ENCODE data around the gene ABCG5. TPM values are rescaled to one million over a fixed set of nuclear protein-coding genes. Genes with fewer than 3 reads are reported as not detected.

The ABCG5 gene
- total RNA-seq, 1 donor from 2014 or later = not detected

DNA sequence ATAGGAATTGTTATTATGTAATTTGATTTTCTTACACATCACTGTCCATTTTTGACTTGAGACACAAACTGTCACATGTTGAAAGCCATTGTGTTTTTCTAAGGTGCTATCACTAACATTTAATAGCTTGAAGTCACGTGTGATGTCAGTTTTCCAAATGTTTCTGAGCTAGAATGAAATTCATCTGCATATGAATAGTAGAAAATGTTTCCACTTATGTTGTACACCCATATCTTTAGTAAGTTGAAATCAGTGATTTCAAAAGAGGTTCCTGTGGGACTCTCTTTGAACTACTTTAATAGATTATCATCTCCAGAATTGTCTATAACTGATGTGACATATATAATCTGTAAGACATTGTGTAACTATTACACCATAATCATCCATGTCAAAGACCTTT is 27.8 kb downstream of the ABCG5 start:
- intact Hi-C loops (cut with micrococcal nuclease) = no loop called here

DNA sequence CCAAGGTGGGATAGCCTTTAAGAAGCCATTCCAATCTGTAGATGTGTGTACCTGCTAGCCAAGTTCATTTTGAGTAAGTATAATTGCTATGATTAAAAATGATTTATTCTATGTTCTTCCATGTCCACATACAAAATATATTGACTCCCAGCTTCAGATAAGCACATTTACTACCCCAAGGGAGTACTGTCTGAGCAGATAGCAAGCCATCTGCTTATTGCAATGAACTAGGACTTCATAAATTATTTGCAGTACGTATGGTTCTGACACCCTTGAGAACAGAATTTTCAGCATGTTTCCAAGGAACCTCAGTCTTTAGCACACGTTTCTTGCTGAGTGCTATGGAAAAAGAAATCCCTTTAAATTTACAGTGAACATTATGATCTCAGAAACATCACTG is 28.2 kb downstream of the ABCG5 start:
- intact Hi-C loops (cut with micrococcal nuclease) = no loop called here

DNA sequence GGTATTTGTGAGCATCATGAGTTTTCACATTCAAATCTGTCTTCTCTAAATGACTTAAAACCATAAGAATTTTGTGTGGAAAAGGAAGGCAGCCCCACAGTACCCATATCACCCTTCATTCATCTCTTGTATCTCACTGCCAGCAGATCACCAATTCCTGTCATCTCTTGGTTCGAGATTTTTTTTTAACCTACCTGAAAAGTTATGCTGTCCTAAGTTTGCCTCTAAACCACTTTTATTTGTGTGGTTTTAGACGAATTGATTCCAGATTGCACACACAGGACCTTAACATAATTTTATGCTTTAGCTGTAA is 32.0 kb downstream of the ABCG5 start:
- intact Hi-C loops (cut with micrococcal nuclease) = no loop called here

DNA sequence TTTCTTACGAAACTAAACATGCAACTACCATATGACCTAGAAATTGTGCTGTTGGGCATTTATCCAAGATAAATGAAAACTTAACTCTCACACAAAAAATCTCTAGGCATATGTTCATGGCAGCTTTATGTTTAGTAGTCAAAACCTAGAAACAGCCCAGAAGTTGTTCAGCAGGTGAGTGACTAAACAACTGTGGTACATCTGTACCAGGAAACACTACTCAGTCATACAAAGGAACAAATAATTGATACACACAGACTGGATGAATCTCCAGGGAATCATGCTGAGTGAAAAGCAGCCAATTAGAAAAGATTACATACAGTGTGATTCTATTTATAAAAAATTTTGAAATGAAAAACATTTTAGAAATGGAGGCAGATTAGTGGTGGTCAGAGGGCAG is 35.5 kb downstream of the ABCG5 start:
- intact Hi-C loops (cut with micrococcal nuclease) = no loop called here

DNA sequence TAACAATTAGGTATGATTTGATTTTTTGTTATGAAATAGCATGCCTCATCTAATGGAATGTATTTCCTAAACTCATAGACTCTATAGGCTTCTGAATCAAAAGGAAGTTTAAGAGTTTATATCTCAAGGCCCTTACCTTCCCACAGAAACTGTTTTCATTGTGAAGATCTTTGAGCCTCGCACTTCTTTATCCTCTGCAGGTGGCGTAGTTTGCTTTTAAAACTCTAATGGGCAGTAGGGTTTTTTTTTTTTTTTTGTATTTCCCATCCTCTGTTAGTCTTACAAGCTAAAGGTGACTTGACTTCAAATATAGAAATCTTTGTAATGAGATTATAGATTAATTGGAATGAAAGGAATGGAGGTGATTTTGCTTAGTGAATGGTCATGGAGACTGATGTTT is 36.5 kb downstream of the ABCG5 start:
- intact Hi-C loops (cut with micrococcal nuclease) = no loop called here

DNA sequence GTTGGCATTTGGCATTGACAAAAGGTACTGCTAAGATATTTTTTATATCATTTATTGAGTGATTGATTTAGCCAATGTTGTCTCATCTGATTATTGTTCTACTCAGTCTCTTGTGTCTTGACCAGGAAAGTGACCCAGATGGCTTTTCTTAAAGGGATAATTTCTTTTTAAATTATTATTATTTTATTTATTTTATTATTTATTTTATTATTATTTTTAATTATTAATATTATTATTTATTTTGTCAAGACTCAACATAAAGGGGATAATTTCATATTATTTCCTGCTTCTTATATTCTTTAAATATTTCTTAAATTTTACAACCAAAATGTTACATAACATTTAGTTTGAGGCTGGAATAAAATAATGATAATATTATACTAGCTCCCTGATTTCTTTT is 37.7 kb downstream of the ABCG5 start:
- intact Hi-C loops (cut with micrococcal nuclease) = no loop called here

DNA sequence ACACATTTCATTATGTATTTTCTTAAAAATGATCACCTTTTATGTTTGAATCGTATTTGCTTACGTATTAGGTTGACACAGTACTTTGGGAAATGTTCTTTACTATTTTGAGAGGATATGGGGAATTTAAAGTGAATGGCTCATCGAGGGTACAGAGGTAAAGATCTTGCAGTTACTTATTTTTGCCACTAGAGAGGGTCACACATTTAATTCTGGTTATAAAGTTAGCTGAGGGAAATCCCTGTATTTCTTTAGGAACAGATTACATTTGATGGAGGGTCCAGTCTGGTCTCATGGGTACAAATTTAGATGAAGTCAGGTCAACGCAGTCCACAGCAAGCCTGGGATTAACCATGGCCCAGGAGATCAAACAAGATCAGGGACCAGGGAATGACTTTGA is 40.3 kb downstream of the ABCG5 start:
- intact Hi-C loops (cut with micrococcal nuclease) = no loop called here

DNA sequence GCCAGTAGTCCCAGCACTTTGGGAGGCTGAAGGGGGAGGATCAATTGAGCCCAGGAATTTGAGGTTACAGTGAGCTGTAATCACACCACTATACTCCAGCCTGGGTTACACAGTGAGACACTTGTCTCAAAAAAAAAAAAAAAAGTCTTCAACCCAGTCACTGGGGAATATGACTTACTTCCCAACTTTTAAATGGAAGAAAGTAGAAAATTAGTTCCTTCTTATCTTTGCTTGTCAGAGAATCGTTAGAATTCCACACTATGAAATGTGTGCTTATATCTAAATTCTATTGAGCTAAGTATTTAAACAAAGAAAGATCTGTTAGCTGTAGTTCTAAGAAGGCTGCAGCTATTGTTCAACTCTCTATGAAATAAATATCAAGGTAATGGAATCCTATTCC is 42.4 kb downstream of the ABCG5 start:
- intact Hi-C loops (cut with micrococcal nuclease) = no loop called here

DNA sequence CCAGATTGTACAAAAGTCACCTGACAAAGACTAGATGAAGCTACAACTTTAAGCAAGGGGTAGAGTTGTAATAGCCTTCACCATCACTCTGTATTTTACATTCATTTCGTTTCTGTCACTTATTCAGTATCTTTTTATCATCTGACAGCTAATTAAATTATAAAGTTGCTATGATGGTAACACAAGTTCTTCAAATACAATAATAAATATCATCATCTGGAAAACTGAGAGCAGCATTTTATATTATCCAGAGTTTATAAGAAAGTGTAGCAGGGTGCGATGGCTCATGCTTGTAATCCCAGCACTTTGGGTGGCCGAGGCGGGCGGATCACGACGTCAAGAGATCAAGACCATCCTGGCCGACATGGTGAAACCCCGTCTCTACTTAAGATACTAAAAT is 43.7 kb downstream of the ABCG5 start:
- intact Hi-C loops (cut with micrococcal nuclease) = no loop called here

DNA sequence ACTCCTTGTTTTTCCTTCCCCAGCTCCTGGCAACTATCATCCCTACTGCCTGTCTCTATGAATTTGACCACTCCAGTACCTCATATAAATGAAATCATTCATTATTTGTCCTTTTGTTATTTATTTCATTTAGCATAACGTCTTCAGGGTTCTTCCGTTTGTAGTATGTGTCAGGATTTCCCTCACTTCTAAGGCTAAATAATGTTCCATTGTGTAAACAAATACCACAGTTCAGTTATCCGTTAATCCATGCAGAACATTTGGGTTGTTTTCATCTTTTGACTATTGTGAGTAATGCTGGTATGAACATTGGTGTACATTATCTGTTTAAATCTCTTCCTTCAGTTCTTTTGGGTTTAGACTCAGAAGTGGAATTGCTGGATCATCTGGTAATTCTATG is 46.0 kb downstream of the ABCG5 start:
- intact Hi-C loops (cut with micrococcal nuclease) = no loop called here

DNA sequence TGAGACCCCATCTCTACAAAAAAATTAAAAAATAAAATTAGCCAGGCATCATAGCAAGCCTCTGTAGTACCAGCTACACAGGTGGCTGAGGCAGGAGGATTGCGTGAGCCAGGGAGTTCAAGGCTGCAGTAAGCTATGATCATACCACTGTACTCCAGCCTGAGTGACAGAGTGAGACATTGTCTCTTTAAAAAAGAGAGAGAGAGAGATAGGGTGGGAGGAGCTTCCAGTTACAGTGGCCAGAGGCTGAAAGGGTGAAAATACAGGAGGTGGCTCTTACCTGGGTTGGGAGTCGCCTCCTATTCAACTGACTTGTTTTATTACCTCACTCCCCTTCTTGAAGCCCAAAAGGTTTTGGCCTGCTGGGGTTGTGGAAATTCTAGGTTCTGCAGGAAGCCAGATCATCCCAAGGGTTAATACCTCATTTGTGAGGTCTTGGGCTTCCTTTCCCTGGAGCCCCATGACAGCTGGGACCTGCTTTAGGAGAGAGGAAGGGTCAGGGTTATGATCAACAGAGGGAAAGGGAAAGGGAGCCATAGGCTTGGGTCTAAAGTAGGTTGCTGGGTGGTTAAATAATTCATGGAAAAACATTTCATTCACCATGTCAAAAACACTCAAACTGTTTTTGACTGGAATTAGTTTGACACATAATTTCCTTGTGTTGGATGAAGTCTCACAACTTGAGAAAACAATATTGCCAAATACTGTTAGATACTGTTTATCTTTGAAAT is 47.4 kb downstream of the ABCG5 start:
- intact Hi-C loops (cut with micrococcal nuclease) = no loop called here

DNA sequence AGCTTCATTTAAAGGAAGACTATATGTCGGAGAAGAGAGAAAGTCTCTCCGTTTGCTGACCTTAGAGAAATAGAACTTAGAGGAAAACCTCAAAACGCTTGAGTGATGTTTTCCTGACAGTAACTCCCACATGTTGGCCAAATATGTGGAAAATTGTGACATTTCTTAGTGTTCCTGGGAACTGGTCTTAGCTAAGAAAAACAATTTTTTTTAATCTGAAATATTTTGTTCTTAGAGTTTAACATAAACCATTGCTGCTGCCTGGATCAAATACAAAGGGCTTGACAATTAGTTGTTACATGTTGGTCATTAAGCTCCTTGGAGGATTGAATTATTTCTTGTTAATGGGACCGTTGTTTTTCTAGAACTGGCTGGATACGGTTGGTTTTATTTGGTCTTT is 48.5 kb downstream of the ABCG5 start:
- intact Hi-C loops (cut with micrococcal nuclease) = no loop called here

DNA sequence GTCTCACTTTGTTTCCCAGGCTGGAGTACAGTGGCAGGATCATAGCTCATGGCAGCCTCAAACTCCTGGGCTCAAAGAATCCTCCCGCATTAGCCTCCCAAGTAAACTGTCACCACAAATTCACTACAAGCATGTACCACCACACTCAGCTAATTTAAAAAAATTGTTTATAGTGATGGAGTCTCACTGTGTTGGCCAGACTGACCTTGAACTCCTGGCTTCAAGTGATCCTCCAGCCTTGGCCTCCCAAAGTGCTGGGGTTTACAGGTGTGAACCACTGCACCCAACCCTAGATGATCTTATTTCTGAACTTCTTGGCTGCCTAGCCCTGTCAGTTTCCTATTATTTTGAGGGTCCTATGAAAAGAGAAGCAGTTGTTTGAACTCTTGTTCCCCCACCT is 50.0 kb downstream of the ABCG5 start:
- intact Hi-C loops (cut with micrococcal nuclease) = no loop called here

DNA sequence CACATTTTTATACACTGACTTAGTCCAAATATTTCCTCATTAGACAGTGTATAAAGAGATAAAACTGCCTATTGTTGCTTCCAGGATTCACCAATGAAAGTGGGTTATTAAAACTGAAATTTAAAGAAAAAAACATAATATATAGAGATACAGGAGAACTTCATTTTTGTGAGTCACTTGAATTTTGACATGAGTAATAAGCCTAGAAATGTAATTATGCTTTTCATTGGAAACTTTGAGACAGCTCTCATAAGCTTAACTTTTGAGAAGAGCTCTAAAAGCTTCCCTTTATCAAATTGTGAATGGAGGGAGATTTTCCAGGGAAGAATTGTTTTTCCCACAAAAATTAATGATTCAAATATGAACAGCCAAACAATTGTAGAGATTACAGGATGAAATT is 50.7 kb downstream of the ABCG5 start:
- intact Hi-C loops (cut with micrococcal nuclease) = no loop called here

DNA sequence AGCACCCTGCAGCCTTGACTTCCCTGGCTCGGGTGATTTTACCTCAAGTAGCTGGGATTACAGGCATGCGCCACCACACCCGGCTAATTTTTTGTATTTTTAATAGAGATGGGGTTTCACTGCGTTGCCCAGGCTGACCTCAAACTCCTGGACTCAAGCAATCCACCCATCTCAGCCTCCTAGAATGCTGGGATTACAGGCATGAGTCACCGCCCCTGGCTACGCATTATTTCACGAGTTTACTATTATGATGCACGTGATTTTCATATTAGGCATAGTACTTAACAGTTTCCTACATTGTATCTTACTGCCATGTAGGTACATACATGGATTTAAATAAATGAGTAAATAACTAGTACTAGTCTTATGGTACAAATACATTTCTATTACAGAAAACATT is 60.4 kb downstream of the ABCG5 start:
- intact Hi-C loops (cut with micrococcal nuclease) = loop anchor here (10.0 kb wide), 2 partner anchors 553 to 797 kb away; partner anchors contain the start of gene ZFP36L2

DNA sequence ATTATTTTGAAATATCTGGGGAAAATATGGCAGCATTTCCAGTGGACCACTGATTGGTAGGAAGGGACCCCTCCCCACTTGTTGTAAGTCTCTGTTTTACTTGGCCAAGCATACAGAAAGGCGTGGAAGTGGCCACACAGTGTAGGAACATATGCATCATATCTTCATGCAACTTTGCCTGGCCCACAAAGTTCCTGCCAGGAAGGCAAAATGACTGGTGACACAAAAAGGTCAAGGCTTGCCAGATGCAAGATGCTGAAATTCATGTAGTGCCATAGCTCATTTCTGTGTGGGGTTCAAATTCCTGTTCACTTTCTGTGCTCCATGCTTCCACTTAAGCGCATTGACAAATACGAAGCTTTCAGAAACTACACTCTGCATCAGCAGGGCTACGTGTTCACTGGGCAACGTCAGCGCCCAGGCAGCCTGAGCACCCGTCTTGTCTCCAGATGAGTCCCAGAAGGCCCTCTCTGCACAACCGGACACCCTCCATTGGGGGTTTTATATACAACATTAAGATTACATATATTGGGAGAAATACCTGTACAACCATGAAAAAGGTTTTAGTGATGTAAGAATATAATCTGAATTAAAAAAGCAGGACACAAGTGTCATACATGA is 61.2 kb downstream of the ABCG5 start:
- intact Hi-C loops (cut with micrococcal nuclease) = loop anchor here (10.0 kb wide), 2 partner anchors 553 to 797 kb away; partner anchors contain the start of gene ZFP36L2

DNA sequence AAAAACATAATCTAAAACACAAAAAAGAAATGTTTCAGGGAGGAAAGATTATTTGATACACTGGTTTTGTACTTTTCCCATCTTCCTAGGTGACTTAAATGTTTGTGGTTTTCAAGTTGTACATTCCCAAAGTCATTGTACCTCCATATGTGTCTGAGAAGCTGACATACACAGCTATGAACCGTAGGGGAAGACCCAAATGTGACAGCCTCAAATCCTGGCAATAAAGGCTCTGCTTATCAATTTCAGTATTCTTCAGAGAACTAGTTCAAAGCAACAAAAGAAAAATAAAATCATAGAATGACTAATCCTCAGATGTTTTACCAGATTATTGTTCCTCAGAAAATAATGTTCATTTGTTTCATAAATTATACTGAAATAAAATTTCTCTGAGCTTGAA is 62.3 kb downstream of the ABCG5 start:
- intact Hi-C loops (cut with micrococcal nuclease) = loop anchor here (10.0 kb wide), 2 partner anchors 552 to 798 kb away; partner anchors contain the start of gene ZFP36L2

DNA sequence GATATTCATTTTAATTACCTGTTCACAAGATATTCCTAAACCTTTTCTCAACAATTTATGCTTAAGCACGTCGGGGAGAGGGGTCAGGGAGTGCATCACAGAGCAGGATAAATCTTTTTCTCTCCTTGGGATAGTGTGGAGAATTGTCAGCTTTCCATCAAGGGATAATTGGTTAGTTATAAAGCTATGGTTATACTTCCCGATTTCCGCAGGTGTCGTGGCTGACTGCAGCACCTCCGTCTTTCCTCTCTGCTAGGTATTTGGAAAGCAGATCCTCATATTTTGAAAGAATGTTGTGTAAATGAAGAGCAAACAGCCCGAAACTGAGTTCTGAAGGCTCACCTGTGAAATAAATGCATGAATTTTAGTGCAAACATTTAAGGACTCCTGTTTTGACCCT is 64.0 kb downstream of the ABCG5 start:
- intact Hi-C loops (cut with micrococcal nuclease) = loop anchor here (1.0 to 10.0 kb wide), 8 partner anchors 138 to 1932 kb away; partner anchors contain the start of genes COX7A2L, PLEKHH2, PPM1B and ZFP36L2

DNA sequence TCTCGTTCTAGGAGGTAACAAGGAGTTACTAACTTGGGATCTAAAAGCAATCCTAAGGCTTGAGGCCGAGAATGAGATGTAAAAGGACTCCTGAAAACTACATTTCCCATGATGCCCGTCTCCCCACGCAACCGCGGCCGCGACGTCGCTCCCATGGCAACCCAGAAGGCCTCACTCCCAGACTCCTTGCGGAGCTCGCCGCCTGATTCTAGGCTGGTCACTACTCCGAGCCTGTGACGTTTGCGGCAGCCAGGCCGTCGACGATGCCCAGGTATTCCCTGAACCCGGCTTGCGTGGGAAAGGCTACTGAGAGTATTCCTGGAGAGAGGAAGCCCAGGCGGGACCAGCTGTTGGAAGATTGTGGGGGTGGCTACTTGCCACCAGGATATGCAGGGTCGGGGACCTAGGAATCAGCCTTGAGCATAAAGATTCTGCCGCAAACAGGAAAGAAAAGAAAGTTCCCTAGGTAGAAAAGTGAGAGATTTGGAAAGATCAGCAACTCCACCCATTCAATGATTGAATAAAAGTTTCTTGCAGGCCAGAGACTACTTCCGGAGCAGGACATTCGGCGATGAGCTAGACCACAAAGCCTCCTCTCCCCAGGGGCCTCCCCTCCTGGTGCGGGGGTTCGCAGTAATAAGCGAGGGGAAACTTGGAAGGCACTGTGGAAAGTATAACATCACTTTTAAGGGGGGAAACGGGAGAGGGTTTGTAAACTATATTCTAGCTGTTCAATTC is 64.6 kb downstream of the ABCG5 start, which contains the start of gene DYNC2LI1:
DYNC2LI1 (plus strand) TSS at position 164 of the 738 bp plus-strand sequence; CDS start at position 264, 100 bp downstream.
- intact Hi-C loops (cut with micrococcal nuclease) = loop anchor here (1.0 to 10.0 kb wide), 9 partner anchors 137 to 1932 kb away; partner anchors contain the start of genes COX7A2L, PLEKHH2, PPM1B and THADA

DNA sequence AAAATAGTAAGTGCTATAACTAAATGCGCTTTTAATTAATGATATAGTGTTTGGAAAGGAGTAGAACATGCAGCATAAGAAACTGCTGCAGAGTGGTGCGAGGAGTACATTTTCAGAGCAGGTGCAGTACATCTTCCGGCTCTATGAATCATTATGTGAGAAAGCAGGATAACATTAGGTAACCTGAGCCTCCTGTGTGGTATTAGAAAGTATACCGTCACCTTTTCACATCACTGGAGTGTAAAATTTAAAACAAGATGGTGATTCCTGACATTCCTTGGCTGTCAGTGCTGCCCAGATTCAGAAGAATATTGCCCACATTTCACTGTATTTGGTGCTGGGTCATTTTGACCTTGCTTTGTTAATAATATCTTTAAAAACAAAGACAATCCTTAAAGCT is 72.6 kb downstream of the ABCG5 start:
- intact Hi-C loops (cut with micrococcal nuclease) = no loop called here

DNA sequence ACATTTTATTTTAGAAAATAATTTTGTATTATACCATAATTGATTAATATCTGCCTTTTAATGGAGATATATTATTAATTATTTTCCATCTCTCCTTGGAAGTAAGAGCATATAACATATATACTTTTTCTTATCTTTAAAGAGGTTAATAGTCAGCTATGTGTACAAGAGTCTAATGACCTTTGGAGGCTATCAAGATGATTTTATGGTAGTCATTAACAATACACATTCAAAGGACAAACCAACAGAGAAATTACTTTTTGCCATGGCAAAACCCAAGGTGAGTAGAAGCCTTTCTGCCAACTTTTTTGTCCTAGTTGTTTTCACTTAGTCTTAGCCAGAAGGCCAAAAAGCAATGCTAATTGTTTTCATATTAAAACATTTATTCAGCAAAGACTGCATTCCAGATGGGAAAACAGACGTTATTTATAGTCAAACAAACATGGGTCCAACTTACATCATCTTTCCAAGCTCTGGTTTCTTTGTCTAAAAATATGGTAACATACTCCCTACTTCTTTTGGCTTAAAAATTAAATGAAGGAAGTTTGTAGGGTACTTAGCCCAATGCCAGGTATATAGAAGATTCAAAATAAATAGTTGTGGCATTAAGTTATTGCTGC is 74.4 kb downstream of the ABCG5 start:
- intact Hi-C loops (cut with micrococcal nuclease) = no loop called here

DNA sequence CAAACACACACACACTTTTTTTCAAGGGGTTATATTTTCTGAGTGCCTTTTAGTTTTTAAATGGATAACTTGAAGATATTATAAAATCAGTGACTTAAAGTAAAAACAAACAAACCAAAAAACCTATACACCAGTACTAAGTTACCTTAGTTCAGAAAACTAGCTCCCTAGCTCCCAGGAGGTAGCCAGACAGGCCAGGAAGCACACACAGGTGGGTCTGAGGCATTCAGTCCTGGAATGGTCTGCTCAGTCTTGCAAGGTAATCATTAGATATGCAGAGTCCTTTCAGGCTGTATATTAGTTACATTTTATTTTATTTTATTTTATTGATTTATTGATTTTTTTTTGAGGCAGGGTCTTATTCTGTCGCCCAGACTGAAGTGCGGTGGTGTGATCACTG is 75.5 kb downstream of the ABCG5 start:
- intact Hi-C loops (cut with micrococcal nuclease) = no loop called here
